NCI-H2227 (cell line): ENCODE measurements around the gene EEF1AKMT4.

Source experiments
- DNase-seq: peaks from one replicate; lab custom pipeline; 2025; ENCODE audit not compliant: unreplicated experiment; lab: John Stamatoyannopoulos, UW

Gene EEF1AKMT4

DNA sequence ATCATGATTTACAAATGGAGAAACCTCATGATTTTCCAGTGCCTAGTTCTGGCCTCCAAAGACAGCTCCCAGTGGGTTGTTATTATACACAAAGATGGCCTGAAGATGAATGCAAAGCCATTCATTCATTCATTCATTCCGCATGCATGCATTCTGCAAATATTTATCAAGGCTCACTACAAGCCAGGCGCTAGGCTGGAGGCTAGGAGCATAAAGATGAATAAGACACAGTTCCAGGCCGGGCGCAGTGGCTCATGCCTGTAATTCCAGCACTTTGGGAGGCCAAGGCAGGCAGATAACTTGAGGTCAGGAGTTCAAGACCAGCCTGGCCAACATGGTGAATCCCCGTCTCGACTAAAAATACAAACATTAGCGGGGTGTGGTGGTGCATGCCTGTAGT is 47.1 kb downstream of the EEF1AKMT4 start:
- DNase-seq = no peak

DNA sequence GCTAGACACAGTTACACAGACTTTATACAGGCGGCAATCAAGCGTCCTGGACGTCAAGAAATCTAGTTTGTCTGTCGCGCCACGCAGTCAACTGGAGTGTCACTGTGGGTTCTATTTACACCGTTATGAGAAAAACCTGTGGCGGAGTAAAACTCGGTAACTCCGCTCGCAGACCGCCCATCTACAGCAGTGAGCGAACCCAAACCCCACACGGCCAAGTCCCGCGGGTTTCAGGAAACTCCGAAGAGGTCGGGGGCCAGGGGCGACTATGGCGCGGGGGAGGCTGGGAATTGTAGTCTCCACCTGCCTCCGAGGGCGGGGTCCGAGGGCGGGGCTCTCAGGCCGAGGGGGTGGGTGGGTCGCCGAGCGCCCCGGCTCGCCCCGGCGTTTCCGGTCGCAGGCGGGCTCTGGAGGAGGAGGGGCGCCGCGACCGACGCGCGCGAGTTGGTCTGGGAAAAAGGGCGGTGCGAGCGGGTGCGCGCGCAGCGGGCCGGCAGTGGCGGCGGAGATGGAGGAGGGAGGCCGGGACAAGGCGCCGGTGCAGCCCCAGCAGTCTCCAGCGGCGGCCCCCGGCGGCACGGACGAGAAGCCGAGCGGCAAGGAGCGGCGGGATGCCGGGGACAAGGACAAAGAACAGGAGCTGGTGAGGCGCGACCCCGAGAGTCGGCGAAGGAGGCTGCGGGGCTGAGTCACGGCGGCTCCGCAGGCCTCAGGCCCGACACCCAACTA is 49.5 kb downstream of the EEF1AKMT4 start, which contains the start of gene PSMD2:
Gene PSMD2, plus strand, starts transcription at position 483 of the 729 bp plus-strand sequence. Its CDS starts 26 bp downstream, at position 509.
- DNase-seq = peak; percentile 99

DNA sequence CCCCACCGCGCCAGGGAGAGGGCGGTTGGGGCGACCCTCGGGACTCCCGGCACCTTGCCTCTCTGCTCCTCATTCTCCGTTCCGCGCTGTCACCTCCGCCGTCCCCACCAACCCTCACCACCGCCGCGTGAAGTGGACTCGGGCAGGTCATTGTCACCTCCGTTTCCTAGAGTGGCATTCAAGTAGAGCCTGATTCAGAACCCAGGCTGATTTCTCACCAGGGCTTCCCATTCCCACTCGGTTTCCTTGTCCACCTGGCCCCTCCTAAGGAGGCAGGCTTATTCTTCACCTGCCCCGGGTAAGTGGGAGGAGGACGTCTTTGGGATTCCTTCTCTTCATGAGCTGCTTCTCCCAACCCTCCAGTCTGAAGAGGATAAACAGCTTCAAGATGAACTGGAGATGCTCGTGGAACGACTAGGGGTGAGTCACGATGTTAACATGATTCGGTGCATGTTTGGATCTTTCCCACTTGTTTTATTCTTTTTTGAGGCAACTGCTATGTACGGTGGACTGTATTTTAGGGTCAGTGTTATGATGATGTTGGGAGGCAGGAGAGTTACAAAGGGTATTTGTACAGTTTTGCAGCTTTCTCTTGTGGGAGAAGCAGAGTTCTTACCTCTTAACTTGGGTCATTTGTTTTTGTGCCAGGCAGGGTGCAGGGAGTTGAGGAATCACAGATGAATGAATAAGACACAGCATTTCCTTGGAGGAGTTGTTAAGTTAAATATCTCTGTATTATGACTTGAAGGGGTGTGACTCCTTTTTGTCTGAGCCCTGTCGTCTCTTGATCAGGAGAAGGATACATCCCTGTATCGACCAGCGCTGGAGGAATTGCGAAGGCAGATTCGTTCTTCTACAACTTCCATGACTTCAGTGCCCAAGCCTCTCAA is 50.3 kb downstream of the EEF1AKMT4 start:
- peak; percentile 30 for DNase-seq

DNA sequence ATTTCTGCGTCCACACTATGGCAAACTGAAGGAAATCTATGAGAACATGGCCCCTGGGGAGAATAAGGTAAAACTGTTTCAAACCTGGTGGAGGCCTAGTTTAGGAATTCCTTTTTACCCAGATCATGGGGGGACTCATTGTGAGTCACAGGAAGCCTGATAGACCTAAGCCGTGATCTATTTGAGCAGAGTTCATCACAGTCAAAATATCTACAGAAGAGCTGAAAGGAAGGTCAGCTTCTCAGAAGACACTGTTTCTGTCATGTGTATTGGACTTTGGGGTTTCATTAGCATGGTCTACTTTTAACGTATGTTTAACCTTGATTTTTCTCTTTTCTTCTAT is 50.9 kb downstream of the EEF1AKMT4 start:
- DNase-seq = no peak

DNA sequence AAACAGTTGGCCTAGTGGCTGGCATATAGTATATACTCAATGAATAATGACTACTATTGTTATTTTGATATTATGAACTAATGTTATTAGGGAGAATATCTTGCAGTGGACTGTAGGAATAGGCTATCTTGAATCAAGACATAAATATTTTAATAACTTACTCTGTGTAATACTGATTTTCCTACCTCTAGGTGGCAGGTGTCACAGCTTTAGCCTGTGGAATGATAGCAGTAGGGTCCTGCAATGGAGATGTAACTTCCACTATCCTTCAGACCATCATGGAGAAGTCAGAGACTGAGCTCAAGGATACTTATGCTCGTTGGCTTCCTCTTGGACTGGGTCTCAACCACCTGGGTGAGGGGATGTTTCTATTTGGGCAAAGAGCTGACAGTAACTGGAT is 56.1 kb downstream of the EEF1AKMT4 start:
- DNase-seq = peak; percentile 11

DNA sequence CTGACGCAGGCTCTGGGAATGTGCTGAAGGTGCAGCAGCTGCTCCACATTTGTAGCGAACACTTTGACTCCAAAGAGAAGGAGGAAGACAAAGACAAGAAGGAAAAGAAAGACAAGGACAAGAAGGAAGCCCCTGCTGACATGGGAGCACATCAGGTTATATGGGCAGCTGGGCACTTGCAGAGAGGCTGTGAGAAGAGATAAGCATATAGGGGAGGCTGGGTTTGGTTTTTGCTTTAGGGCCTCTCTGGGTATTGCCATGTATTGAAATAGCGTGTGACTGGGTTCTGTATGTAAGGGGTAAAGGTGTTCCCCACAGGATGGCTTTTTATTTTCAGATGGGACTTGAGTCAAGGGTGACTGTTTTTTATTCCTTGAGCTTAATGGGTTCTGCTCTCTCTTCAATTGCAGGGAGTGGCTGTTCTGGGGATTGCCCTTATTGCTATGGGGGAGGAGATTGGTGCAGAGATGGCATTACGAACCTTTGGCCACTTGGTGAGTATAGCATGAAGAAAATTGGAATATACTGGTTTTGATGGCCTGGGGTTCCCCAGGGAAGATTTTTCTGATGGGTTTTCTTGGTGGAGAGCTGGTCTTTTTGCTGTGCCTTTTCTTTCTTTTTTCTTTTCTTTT is 57.0 kb downstream of the EEF1AKMT4 start:
- DNase-seq = no peak

DNA sequence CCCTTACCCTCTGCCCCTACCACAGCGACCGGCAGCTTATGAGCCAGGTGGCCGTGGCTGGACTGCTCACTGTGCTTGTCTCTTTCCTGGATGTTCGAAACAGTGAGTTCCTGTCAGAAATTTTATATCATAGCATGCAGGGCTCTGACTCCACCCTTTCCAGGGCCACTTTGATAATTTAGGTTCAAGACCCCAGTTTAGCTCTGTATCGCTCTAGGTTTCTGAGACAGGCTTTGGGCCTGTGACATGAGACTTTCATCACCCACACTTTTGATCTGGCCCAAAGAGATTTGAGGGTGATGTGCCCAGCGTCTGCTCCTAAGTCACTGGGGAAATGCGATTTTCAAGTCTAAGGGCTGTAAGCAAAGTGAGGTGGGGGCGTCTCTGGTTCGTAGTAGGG is 58.4 kb downstream of the EEF1AKMT4 start:
- no peak for DNase-seq
